Stomach smooth muscle (tissue), 2 donors: Measurements from ENCODE around the gene CDCP1.
"Not testable (repeated sequence)": the region's sequence is repeated elsewhere in the genome, so short reads cannot be mapped to it uniquely, and the experiment has no call there.

Source experiments
- H3K27ac ChIP-seq: one replicate; pipeline ENCODE4 v1.7.0; 2013; ENCODE audit warnings: mild to moderate bottlenecking, low read length, inconsistent platforms
- H3K27me3 ChIP-seq, 2 donors: one replicate each; pipeline ENCODE4 v1.7.0; 2013; ENCODE audit warnings: low read length in 2 of 2; ENCODE audit not compliant: insufficient read depth in 2 of 2, control insufficient read depth in 1 of 2
- H3K36me3 ChIP-seq, 2 donors: one replicate each; pipeline ENCODE4 v1.7.0; 2013; ENCODE audit warnings: low read length in 2 of 2; ENCODE audit not compliant: control insufficient read depth in 2 of 2, insufficient read depth in 2 of 2
- H3K4me1 ChIP-seq: one replicate; pipeline ENCODE4 v1.7.0; 2013; ENCODE audit warnings: low read length; ENCODE audit not compliant: control insufficient read depth, insufficient read depth
- H3K4me3 ChIP-seq, 2 donors: one replicate each; pipeline ENCODE4 v1.7.0; 2013; ENCODE audit warnings: low read length in 2 of 2
- H3K9ac ChIP-seq, 2 donors: one replicate each; pipeline ENCODE4 v1.7.0; 2013; ENCODE audit warnings: low read length in 2 of 2, mild to moderate bottlenecking in 1 of 2
- H3K9me3 ChIP-seq, 2 donors: one replicate each; pipeline ENCODE4 v1.7.0; 2013; ENCODE audit warnings: low read length in 2 of 2; ENCODE audit not compliant: control insufficient read depth in 2 of 2
- donor health status: healthy.
- donor health status: Pancreatic carcinoma.

The CDCP1 gene

GRCh38 chr3:45053805-45054195 lies 92.4 kb downstream of the CDCP1 start:
- H3K9me3 ChIP-seq, H3K36me3 ChIP-seq, H3K27ac ChIP-seq, H3K4me3 ChIP-seq, H3K27me3 ChIP-seq, H3K4me1 ChIP-seq, H3K9ac ChIP-seq: not testable (repeated sequence)

GRCh38 chr3:45051685-45052084 lies 94.5 kb downstream of the CDCP1 start:
- H3K9me3 ChIP-seq: no peaks in the 10 kb centered on the region
- H3K4me1 ChIP-seq: peaks cover 5% of the 10 kb centered on the region
- H3K27ac ChIP-seq: no peak overlapping the region
- no peaks in the 10 kb centered on the region for H3K27me3 ChIP-seq
- no peak overlapping the region for H3K9ac ChIP-seq
- no peak overlapping the region for H3K4me3 ChIP-seq
- H3K36me3 ChIP-seq: no peaks in the 10 kb centered on the region

- H3K27me3 ChIP-seq: no peaks in the 10 kb centered on the region
Observed at GRCh38 chr3:45049807-45050206, 96.4 kb downstream of the CDCP1 start.

GRCh38 chr3:45048244-45048643 lies 97.9 kb downstream of the CDCP1 start:
- no peak overlapping the region for H3K4me3 ChIP-seq
- no peak overlapping the region for H3K9ac ChIP-seq
- no peak overlapping the region for H3K27ac ChIP-seq
- H3K4me1 ChIP-seq: peaks cover 10% of the 10 kb centered on the region
- no peaks in the 10 kb centered on the region for H3K36me3 ChIP-seq
- H3K9me3 ChIP-seq: no peaks in the 10 kb centered on the region
- no peaks in the 10 kb centered on the region for H3K27me3 ChIP-seq

More at GRCh38 chr3:45049807-45050206, 96.4 kb downstream of the CDCP1 start:
- H3K9ac ChIP-seq: no peak overlapping the region
- H3K27ac ChIP-seq: no peak overlapping the region
- H3K4me1 ChIP-seq: peaks cover 4% of the 10 kb centered on the region
- no peaks in the 10 kb centered on the region for H3K36me3 ChIP-seq
- H3K4me3 ChIP-seq: no peak overlapping the region
- no peaks in the 10 kb centered on the region for H3K9me3 ChIP-seq

GRCh38 chr3:45043728-45044299 lies 102.4 kb downstream of the CDCP1 start:
- no peaks in the 10 kb centered on the region for H3K9me3 ChIP-seq
- peaks cover 0 to 2% of the 10 kb centered on the region in 2 donors for H3K36me3 ChIP-seq
- peak overlapping the region; percentile 18 for H3K27ac ChIP-seq
- no peak overlapping the region for H3K9ac ChIP-seq
- H3K4me3 ChIP-seq: no peak overlapping the region
- H3K27me3 ChIP-seq: no peaks in the 10 kb centered on the region
- peaks cover 18% of the 10 kb centered on the region for H3K4me1 ChIP-seq

GRCh38 chr3:45042162-45042561 lies 104.0 kb downstream of the CDCP1 start:
- no peak overlapping the region for H3K27ac ChIP-seq
- H3K4me1 ChIP-seq: peaks cover 15% of the 10 kb centered on the region
- no peaks in the 10 kb centered on the region for H3K9me3 ChIP-seq
- no peak overlapping the region for H3K9ac ChIP-seq
- H3K4me3 ChIP-seq: no peak overlapping the region
- H3K36me3 ChIP-seq: peaks cover 0 to 2% of the 10 kb centered on the region in 2 donors
- no peaks in the 10 kb centered on the region for H3K27me3 ChIP-seq

GRCh38 chr3:45041666-45042065 lies 104.5 kb downstream of the CDCP1 start:
- Histone ChIP-seq H3K27me3 (no peaks in the 10 kb centered on the region), H3K9ac (no peak overlapping the region), H3K9me3 (no peaks in the 10 kb centered on the region), H3K27ac (no peak overlapping the region), H3K4me1 (peaks cover 18% of the 10 kb centered on the region), H3K36me3 (peaks cover 0 to 2% of the 10 kb centered on the region in 2 donors), H3K4me3 (no peak overlapping the region)

- H3K9ac ChIP-seq: no peak overlapping the region
- H3K27ac ChIP-seq: no peak overlapping the region
- no peaks in the 10 kb centered on the region for H3K27me3 ChIP-seq
- peaks cover 0 to 2% of the 10 kb centered on the region in 2 donors for H3K36me3 ChIP-seq
- peaks cover 34% of the 10 kb centered on the region for H3K4me1 ChIP-seq
- H3K4me3 ChIP-seq: no peak overlapping the region
- no peaks in the 10 kb centered on the region for H3K9me3 ChIP-seq
Observed at GRCh38 chr3:45037720-45038455, 108.3 kb downstream of the CDCP1 start.

GRCh38 chr3:45035441-45036301 lies 110.5 kb downstream of the CDCP1 start:
- peaks cover 33% of the 10 kb centered on the region for H3K4me1 ChIP-seq
- peak overlapping the region; percentile 36 to 40 for H3K9ac ChIP-seq
- no peaks in the 10 kb centered on the region for H3K9me3 ChIP-seq
- H3K27ac ChIP-seq: peak overlapping the region; percentile 49
- no peaks in the 10 kb centered on the region for H3K27me3 ChIP-seq
- peaks cover 0 to 11% of the 10 kb centered on the region in 2 donors for H3K36me3 ChIP-seq
- H3K4me3 ChIP-seq: peak overlapping the region; percentile 53 to 64

- Histone ChIP-seq H3K27ac (peak overlapping the region; percentile 49), H3K4me1 (peaks cover 34% of the 10 kb centered on the region)
Observed at GRCh38 chr3:45034612-45035252, 111.4 kb downstream of the CDCP1 start.

More at GRCh38 chr3:45034612-45035252, 111.4 kb downstream of the CDCP1 start:
- no peaks in the 10 kb centered on the region for H3K9me3 ChIP-seq
- peaks cover 0 to 13% of the 10 kb centered on the region in 2 donors for H3K36me3 ChIP-seq
- no peak overlapping the region for H3K9ac ChIP-seq
- H3K27me3 ChIP-seq: no peaks in the 10 kb centered on the region
- no peak overlapping the region for H3K4me3 ChIP-seq
